ENCODE results near the gene ZNF337. TPM values are rescaled to one million over a fixed set of nuclear protein-coding genes. Genes with fewer than 3 reads are reported as not detected.

Gene ZNF337
- total and polyA plus RNA-seq, 10 of the 15 experiments (the other 5 are each of a cell fraction or from before 2014, with no cell fraction given): 0.60 to 16.8 (median 9.1) TPM

DNA sequence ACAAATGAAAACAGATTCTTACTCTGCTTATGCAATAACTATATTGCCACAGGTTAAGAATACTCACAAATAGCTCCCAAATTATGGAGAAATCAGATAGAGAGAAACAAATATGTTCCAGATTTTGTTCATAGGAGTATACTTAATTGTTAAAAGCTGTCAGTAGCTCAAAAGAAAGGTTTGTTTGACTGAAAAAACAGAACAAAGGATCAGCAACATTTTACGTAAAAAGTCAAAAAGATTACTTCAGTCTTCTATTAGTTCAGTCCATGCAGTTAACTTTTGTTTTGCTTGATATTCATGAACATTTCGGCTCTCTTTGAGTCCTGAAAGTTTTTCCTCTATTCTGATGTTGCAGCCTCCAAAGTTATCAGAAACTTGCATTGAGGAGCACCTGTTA, 59.4 kb downstream of the ZNF337 start:
- no peak overlapping the region for H3K4me3 ChIP-seq
- BruUV-seq (replicated peaks): no TSS peak
- intact Hi-C loops (cut with micrococcal nuclease; ENCODE audit: unreplicated experiment): no loop called here
- peaks cover 10% of the 10 kb centered on the region for H3K4me1 ChIP-seq (ENCODE audit: control insufficient read depth, insufficient read depth, low read length)
- H2AFZ ChIP-seq (ENCODE audit: control insufficient read depth, low read depth, low read length): no peak overlapping the region
- H3K9ac ChIP-seq (ENCODE audit: control insufficient read depth, insufficient read depth, low read length): no peak overlapping the region
- 93% methylated on average over 2 of the region's 2 CpGs for WGBS (ENCODE audit: insufficient coverage, insufficient replicate concordance, low lambda C conversion rate, missing lambda C conversion rate)
- ChIA-PET CTCF (no interaction called here), POLR2A (no interaction called here), SMC1A (ENCODE audit: uncharacterized antibody, unreplicated experiment) (no interaction called here), RAD21 (ENCODE audit: unreplicated experiment) (no interaction called here)
- H4K20me1 ChIP-seq (ENCODE audit: control insufficient read depth, insufficient read depth): no peaks in the 10 kb centered on the region
- no peak for FAIRE-seq
- H3K27me3 ChIP-seq (replicated peaks in 1 of 2; ENCODE audit: control insufficient read depth in 2 of 2, insufficient read depth in 2 of 2, low read length in 1 of 2): no peaks in the 10 kb centered on the region
- no peak for DNase-seq (ENCODE audit: low read depth, low spot score)
- no peaks in the 10 kb centered on the region for H3K79me2 ChIP-seq (ENCODE audit: control insufficient read depth, insufficient read depth, low read length)
- H3K9me3 ChIP-seq (replicated peaks; ENCODE audit: control insufficient read depth, insufficient read depth, low read length): peaks cover 2% of the 10 kb centered on the region; the same call in 1 of the 3 replicates
- H3K4me2 ChIP-seq (ENCODE audit: control insufficient read depth, insufficient read depth): no peak overlapping the region
- no peaks in the 10 kb centered on the region for H3K36me3 ChIP-seq (ENCODE audit: control insufficient read depth in 2 of 2, insufficient read depth in 2 of 2, low read length in 1 of 2)
- TF ChIP-seq NFIC (IDR thresholded peaks at IDR 0.05; ENCODE audit: low read depth, low read length) (no peak), NFYB (IDR thresholded peaks at IDR 0.05; ENCODE audit: insufficient read depth, low read depth, low read length) (no peak), CREM (IDR thresholded peaks at IDR 0.05; ENCODE audit: low read depth) (no peak), NRF1 (conservative IDR thresholded peaks at IDR 0.05; ENCODE audit: low read depth, low read length) (no peak), RELA (IDR thresholded peaks at IDR 0.05; ENCODE audit: borderline replicate concordance, partially characterized antibody) (no peak), LARP7 (IDR thresholded peaks at IDR 0.05) (no peak)
- TF ChIP-seq, protein P1, sequence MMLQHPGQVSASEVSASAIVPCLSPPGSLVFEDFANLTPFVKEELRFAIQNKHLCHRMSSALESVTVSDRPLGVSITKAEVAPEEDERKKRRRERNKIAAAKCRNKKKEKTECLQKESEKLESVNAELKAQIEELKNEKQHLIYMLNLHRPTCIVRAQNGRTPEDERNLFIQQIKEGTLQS (IDR thresholded peaks at IDR 0.05; ENCODE audit: borderline replicate concordance, extremely low read depth, low read depth, low read length): no peak
- no peak for ATAC-seq
- H3K27ac ChIP-seq (ENCODE audit: control insufficient read depth, insufficient read depth): no peak overlapping the region
- in situ Hi-C loops (cut with MboI): no loop called here
